Neural progenitor cell (in vitro differentiated cells): ENCODE measurements around the gene FMO4. TPM values are rescaled to one million over a fixed set of nuclear protein-coding genes. Genes with fewer than 3 reads are reported as not detected.

Source experiments
- DNase-seq: peaks from one replicate; pipeline ENCODE4 v3.0.0-alpha.2; 2016; ENCODE audit warnings: low spot score
- H2AFZ ChIP-seq: fragments of 200-600 bp; sonication (generic); replicated peaks from 2 replicates; pipeline ENCODE4 v1.6.1; 2016; ENCODE audit warnings: antibody characterized with exemption
- H3F3A ChIP-seq: fragments of 200-600 bp; sonication (generic); 2 replicates; pipeline ENCODE4 v1.6.1; 2016; ENCODE audit warnings: antibody characterized with exemption, low read depth
- H3K27ac ChIP-seq: fragments of 200-600 bp; sonication (generic); 2 replicates; pipeline ENCODE4 v1.5.1; 2016; ENCODE audit warnings: mild to moderate bottlenecking
- H3K27me3 ChIP-seq: fragments of 200-600 bp; sonication (generic); 2 replicates; pipeline ENCODE4 v1.6.1; 2016; ENCODE audit warnings: mild to moderate bottlenecking, moderate library complexity
- H3K36me3 ChIP-seq: fragments of 200-600 bp; sonication (generic); 2 replicates; pipeline ENCODE4 v1.5.1; 2016
- H3K4me1 ChIP-seq: fragments of 200-600 bp; sonication (generic); 2 replicates; pipeline ENCODE4 v1.6.1; 2016; ENCODE audit warnings: mixed run types
- H3K4me2 ChIP-seq: fragments of 200-600 bp; sonication (generic); 2 replicates; pipeline ENCODE4 v1.6.1; 2016
- H3K4me3 ChIP-seq: fragments of 200-600 bp; sonication (generic); 2 replicates; pipeline ENCODE4 v1.5.1; 2016
- H3K79me2 ChIP-seq: fragments of 200-600 bp; sonication (generic); 2 replicates; pipeline ENCODE4 v1.6.1; 2016; ENCODE audit warnings: low read depth
- H3K9ac ChIP-seq: fragments of 200-600 bp; sonication (generic); 2 replicates; pipeline ENCODE4 v1.6.1; 2016
- H3K9me3 ChIP-seq: fragments of 200-600 bp; sonication (generic); 2 replicates; pipeline ENCODE4 v1.5.1; 2016; ENCODE audit warnings: low read depth
- H4K20me1 ChIP-seq: fragments of 200-600 bp; sonication (generic); 2 replicates; pipeline ENCODE4 v1.6.1; 2016; ENCODE audit warnings: low read depth
- H3K27ac Mint-ChIP-seq: 3 replicates; pipeline ENCODE4 v1.8.0; 2021; ENCODE audit warnings: mixed read lengths
- H3K27me3 Mint-ChIP-seq: 2 replicates; pipeline ENCODE4 v1.8.0; 2022; ENCODE audit warnings: low read depth, mild to moderate bottlenecking, inconsistent platforms, moderate library complexity, mixed read lengths; ENCODE audit not compliant: insufficient read depth
- H3K36me3 Mint-ChIP-seq: 3 replicates; pipeline ENCODE4 v1.8.0; 2021; ENCODE audit warnings: mixed read lengths
- H3K4me1 Mint-ChIP-seq: 3 replicates; pipeline ENCODE4 v1.8.0; 2021; ENCODE audit warnings: mixed read lengths
- H3K4me3 Mint-ChIP-seq: 3 replicates; pipeline ENCODE4 v1.8.0; 2021; ENCODE audit warnings: mild to moderate bottlenecking, moderate library complexity, mixed read lengths
- H3K9me3 Mint-ChIP-seq: 3 replicates; pipeline ENCODE4 v1.8.0; 2020; ENCODE audit warnings: mixed read lengths
- CTCF ChIP-seq: fragments of 200-600 bp; sonication (generic); IDR thresholded peaks from 2 replicates; pipeline ENCODE4 v1.5.1; 2017; ENCODE audit warnings: antibody characterized with exemption, mild to moderate bottlenecking
- EZH2 ChIP-seq: fragments of 200-600 bp; sonication (generic); IDR thresholded peaks from 2 replicates; pipeline ENCODE4 v1.6.1; 2017; ENCODE audit warnings: antibody characterized with exemption, mild to moderate bottlenecking, moderate library complexity
- EZH2phosphoT487 ChIP-seq: fragments of 200-600 bp; sonication (generic); IDR thresholded peaks from 2 replicates; pipeline ENCODE4 v1.6.1; 2017; ENCODE audit warnings: antibody characterized with exemption
- total RNA-seq: library from RNA; depleted of rRNA; stranded (reverse); fragments of >200 nt; gene quantifications from 2 replicates; pipeline ENCODE4 v1.2.3, GENCODE V29; 2015; ENCODE audit warnings: low replicate concordance

FMO4 gene
- total RNA-seq: 3.9 and 8.3 TPM in 2 replicates

- Mint-ChIP-seq H3K27ac (no peak within 1 kb of the TSS), H3K36me3 (no peaks in the 10 kb centered on the region), H3K27me3 (no peaks in the 10 kb centered on the region), H3K4me1 (peaks cover 12% of the 10 kb centered on the region), H3K4me3 (peak within 1 kb of the TSS; percentile 80), H3K9me3 (peaks cover 2% of the 10 kb centered on the region)
- H3K36me3 ChIP-seq: no peaks in the 10 kb centered on the region
- peak within 1 kb of the TSS; percentile 40 for H3K4me3 ChIP-seq
- H2AFZ ChIP-seq: peak within 1 kb of the TSS; percentile 96
- peaks cover 8% of the 10 kb centered on the region for H3F3A ChIP-seq
- peak; percentile 92 for DNase-seq
- H3K27ac ChIP-seq: no peak within 1 kb of the TSS
- H3K79me2 ChIP-seq: no peaks in the 10 kb centered on the region
- H3K9ac ChIP-seq: no peak within 1 kb of the TSS
- H3K9me3 ChIP-seq: no peaks in the 10 kb centered on the region
- TF ChIP-seq EZH2phosphoT487: no peak
- no peak for TF ChIP-seq EZH2
- TF ChIP-seq CTCF: peak; percentile 91
- H4K20me1 ChIP-seq: no peaks in the 10 kb centered on the region
- H3K4me1 ChIP-seq: peaks cover 15% of the 10 kb centered on the region
- no peaks in the 10 kb centered on the region for H3K27me3 ChIP-seq
- peak within 1 kb of the TSS; percentile 68 for H3K4me2 ChIP-seq
Measured at GRCh38 chr1:171313835-171314320, at the start of gene FMO4. TSS of gene FMO4 (plus strand) at chr1:171314183. CDS start at chr1:171319826, 5,643 bp downstream.

GRCh38 chr1:171265686-171266085, 48.3 kb upstream of the FMO4 start:
- no peaks in the 10 kb centered on the region for H3K9me3 ChIP-seq
- Mint-ChIP-seq H3K9me3 (no peaks in the 10 kb centered on the region), H3K4me1 (peaks cover 2% of the 10 kb centered on the region), H3K27ac (no peak overlapping the region), H3K36me3 (no peaks in the 10 kb centered on the region), H3K27me3 (peaks cover 4% of the 10 kb centered on the region), H3K4me3 (no peak overlapping the region)
- no peaks in the 10 kb centered on the region for H3K36me3 ChIP-seq
- DNase-seq: no peak
- H3K4me1 ChIP-seq: no peaks in the 10 kb centered on the region
- no peaks in the 10 kb centered on the region for H4K20me1 ChIP-seq
- H2AFZ ChIP-seq: no peak overlapping the region
- no peak overlapping the region for H3K4me2 ChIP-seq
- H3K27me3 ChIP-seq: no peaks in the 10 kb centered on the region
- no peak overlapping the region for H3K27ac ChIP-seq
- no peak for TF ChIP-seq CTCF
- no peak for TF ChIP-seq EZH2
- no peak for TF ChIP-seq EZH2phosphoT487
- no peaks in the 10 kb centered on the region for H3K79me2 ChIP-seq
- H3F3A ChIP-seq: no peaks in the 10 kb centered on the region
- H3K9ac ChIP-seq: no peak overlapping the region
- no peak overlapping the region for H3K4me3 ChIP-seq

- H2AFZ ChIP-seq: no peak overlapping the region
- no peaks in the 10 kb centered on the region for H3K36me3 ChIP-seq
- no peak overlapping the region for H3K27ac ChIP-seq
- H3K4me2 ChIP-seq: no peak overlapping the region
- Mint-ChIP-seq H3K36me3 (no peaks in the 10 kb centered on the region), H3K9me3 (peaks cover 2% of the 10 kb centered on the region), H3K27me3 (no peaks in the 10 kb centered on the region), H3K4me3 (no peak overlapping the region), H3K27ac (no peak overlapping the region), H3K4me1 (peaks cover 2% of the 10 kb centered on the region)
- no peaks in the 10 kb centered on the region for H3K27me3 ChIP-seq
- H3K79me2 ChIP-seq: no peaks in the 10 kb centered on the region
- H3F3A ChIP-seq: no peaks in the 10 kb centered on the region
- H3K9ac ChIP-seq: no peak overlapping the region
- no peak for DNase-seq
- H3K4me3 ChIP-seq: no peak overlapping the region
- no peaks in the 10 kb centered on the region for H4K20me1 ChIP-seq
- H3K4me1 ChIP-seq: no peaks in the 10 kb centered on the region
- TF ChIP-seq EZH2 (no peak), EZH2phosphoT487 (no peak), CTCF (no peak)
- H3K9me3 ChIP-seq: no peaks in the 10 kb centered on the region
Measured at GRCh38 chr1:171266930-171267329, 47.1 kb upstream of the FMO4 start.
